ENCODE results near the gene PTPRQ.

Gene PTPRQ

GRCh38 chr12:80556566-80556965 lies 112.5 kb downstream of the PTPRQ start:
- no peak for DNase-seq (ENCODE audit: low read depth in 2 of 2)

DNA sequence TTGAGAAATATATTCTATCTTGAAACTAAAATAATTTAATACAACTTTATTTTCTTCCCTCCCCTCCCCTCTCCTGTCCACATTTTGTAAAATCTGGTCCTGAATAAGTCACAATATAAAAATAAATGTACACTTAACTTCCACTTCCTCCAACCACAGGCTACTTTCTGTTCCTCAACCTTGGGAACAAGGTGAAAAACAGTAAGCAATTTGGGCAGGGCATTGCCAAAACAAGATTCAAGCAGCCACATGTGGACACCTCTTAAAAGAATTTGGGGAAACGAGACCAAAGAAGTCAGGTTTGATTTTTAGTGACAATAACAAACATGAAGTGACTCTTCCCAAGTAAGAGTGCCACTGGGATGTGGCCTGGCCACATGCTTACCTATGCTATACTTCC lies 115.7 kb downstream of the PTPRQ start:
- no peak for DNase-seq (ENCODE audit: low read depth in 2 of 2)

DNA sequence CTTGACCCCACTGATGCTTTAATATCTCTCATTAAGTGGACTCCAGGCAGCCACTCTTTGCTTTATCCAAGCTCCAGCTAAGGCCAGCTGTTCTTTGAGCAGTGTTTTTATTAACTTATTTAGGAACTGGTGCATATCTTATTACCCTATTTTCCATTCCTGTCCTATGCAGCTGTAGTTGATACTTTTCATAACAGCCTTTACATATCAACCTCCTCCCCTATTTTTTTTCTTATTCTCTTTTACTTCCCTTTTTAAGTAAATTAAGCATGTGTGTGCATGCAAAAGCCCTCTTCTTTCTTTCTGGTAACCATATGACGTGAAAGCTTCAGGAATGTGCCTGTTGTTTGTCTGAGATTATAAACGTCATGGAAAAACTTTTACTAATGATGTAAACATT lies 121.2 kb downstream of the PTPRQ start:
- DNase-seq (ENCODE audit: low read depth in 2 of 2) = no peak

GRCh38 chr12:80567401-80567800 lies 123.4 kb downstream of the PTPRQ start:
- no peak for DNase-seq (ENCODE audit: low read depth in 2 of 2)

DNA sequence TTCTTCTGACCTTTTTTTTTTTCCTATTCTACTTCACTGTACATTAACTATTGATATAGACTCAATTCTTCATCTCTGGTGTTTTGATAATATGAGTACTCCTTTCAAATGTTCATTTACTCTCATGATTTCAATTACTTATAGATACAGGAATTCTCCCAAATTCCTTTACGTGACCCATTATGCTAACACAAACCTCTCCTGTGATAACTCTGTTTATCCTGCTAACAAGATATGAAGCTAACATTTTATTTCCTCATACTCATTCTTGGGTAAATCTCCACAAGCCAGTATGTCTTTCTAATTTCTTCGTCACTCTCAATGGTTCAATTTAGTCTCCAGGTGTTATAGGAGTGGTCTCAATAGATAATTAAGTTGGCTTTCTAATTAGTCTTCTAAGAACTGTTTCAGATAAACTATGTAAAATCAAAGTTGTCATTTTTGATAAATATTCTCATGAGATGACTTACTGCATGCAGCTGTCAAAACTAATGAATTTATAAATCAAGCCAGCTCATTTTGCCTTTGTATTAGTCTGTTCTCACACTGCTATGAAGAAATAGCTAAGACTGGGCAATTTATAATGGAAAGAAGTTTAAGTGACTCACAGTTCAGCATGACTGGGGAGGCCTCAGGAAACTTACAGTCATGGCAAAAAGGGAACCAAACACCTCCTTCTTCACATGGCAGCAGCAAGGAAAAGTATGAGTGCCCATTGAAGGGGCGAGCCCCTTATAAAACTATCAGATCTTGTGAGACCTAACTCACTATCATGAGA lies 132.8 kb downstream of the PTPRQ start:
- DNase-seq (ENCODE audit: low read depth in 2 of 2) = no peak

DNA sequence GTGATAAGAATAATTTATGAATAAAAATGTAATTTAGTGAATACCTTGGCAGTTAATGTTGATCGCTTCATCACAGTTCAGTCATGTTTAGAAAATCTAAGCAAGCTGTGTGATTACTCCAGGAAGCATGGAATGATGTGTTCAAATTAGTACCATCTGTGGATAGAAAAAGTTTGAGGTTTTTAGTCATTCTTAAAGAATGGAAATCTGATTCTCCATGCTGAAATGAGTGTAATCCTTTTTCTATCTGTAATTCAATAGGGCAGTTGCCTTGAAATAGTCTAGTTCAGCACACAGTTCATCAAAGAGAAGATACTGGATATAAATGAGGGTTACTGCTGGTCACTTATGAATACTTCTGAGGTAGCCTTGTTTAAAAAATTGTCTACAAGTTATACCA lies 136.2 kb downstream of the PTPRQ start:
- no peak for DNase-seq (ENCODE audit: low read depth in 2 of 2)

DNA sequence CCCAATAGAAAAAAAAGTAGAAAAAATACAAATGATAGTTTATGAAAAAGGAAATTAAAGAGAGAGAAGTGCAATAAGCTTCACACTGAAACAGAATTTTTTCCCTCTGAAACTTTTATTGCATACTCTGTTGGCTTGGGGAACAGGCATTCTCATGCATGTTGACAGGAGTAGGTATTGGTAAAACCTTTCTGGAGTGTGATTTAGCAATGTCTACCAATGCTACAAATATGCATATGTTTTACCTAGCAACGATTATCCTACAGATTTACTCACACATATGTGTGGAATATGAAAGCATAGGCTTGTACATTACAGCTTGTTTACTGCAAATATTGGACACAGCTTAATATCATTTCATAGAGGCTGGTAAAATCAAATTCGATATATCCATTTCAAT lies 137.7 kb downstream of the PTPRQ start:
- DNase-seq (ENCODE audit: low read depth in 2 of 2) = no peak

GRCh38 chr12:80582431-80582830 lies 138.4 kb downstream of the PTPRQ start:
- DNase-seq (ENCODE audit: low read depth in 2 of 2) = no peak

DNA sequence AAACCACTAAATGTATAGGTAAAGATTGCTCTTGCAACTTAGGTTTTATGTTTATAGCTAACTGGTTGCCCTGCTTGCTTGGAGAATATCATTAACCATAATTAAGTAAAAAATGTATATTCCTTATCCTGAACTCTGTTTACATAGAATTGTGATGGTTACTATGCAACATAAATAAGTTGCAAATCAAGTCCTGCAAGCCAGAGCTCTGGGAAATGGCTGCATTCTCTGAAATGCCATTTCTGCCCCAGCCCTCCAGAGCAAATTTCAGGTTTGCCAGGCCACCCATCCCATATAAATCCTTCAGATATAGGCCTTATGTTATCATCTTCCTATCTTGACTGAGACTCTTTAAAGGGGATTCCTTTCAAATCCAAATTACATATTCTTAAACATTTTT lies 145.0 kb downstream of the PTPRQ start:
- DNase-seq (ENCODE audit: low read depth in 2 of 2) = no peak

GRCh38 chr12:80590085-80590484 lies 146.1 kb downstream of the PTPRQ start:
- DNase-seq (ENCODE audit: low read depth in 2 of 2) = no peak

DNA sequence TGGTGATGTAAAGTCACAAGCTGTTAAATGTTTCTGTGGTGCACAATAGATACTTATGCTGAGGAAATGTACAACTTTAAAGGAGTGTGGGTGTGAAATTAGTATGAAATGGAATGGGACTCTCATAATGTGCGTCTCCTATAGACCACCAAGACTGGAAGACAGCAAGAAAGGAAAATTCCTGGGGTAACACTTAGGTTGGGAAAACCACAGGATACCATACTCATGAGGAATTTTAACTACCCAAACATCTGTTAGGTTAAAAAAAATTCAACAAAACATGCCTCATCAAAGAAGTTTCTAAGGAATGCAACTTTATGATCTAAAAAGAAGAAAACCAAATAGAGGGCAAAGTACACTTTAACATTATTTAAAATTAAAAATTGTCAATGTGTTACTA lies 149.7 kb downstream of the PTPRQ start:
- no peak for DNase-seq (ENCODE audit: low read depth in 2 of 2)

- no peak for DNase-seq (ENCODE audit: low read depth in 2 of 2)
Observed at GRCh38 chr12:80596509-80596908, 152.5 kb downstream of the PTPRQ start.

GRCh38 chr12:80598004-80598606 lies 154.1 kb downstream of the PTPRQ start:
- no peak for DNase-seq (ENCODE audit: low read depth in 2 of 2)

DNA sequence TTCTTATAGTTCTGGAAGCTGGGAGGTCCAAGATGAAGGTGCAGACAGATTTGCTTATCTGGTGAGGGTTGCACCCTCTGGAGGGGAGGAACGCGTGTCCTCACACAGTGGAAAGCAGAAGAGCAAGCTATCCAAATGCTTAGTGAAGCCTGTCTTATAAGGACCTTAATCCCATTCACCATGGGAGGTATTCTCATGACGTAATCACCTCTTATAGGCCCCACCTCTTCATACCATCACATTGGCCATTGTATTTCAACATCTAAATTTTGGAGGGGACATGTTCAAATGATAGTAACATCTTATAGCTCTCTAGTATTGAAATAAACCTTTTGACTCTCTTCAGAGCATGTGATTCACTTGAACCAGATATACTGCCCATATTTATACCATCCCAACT lies 158.4 kb downstream of the PTPRQ start:
- DNase-seq (ENCODE audit: low read depth in 2 of 2) = no peak

DNA sequence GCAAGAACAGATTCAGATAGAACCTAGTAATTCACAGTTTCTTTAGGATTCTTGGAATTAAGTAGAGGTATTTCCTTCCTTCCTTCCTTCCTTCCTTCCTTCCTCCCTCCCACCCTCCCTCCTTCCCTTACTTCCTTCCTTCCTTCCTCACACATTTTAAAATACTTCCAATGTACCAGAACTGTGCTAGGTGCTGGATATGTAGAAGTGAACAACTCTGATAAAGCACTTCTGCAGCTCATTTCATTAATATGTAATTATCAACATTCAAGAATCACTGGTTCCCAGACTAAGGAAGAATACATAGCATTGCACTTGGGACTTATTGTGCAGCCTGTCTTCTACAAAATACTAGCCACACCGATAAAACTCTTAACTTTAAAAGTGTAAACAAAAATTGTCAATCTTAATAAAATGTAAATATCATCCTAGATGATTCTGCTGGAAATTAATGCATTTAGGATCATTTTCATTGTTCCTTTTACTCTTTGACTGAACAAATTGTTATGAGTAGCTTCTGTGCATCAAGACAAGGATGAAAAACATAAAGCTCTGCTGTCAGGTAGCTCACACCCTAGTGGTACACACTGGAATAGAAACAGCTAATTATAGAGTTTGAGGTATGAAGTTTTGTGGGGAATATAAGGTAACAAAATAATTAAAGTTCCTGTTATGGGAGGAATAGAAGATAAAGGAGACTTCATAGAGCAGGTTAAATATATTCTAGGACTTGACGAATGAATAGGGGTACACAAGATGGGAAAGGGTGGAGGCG lies 163.5 kb downstream of the PTPRQ start:
- no peak for DNase-seq (ENCODE audit: low read depth in 2 of 2)

GRCh38 chr12:80617733-80618132 lies 173.7 kb downstream of the PTPRQ start:
- no peak for DNase-seq (ENCODE audit: low read depth in 2 of 2)

- no peak for DNase-seq (ENCODE audit: low read depth in 2 of 2)
Observed at GRCh38 chr12:80620281-80620680, 176.2 kb downstream of the PTPRQ start.

GRCh38 chr12:80622271-80622670 lies 178.2 kb downstream of the PTPRQ start:
- no peak for DNase-seq (ENCODE audit: low read depth in 2 of 2)

DNA sequence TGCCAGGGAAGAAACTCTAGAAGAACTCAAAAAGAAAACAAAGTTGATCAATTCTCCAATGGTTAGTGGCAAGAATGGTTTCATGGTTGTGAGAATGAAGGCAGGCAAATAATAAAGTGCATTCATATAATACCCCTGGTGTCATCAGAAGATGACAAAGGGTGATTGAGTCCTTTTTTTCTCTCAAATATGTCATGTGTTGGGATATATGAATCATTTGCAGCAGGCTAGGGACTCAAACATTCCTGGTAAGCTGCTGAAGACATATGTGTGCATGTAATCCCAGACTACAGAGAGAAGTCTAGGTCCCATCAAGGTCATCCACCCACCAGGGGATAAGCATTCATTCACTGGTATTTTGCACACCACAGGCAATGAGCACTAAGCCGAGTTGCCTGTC lies 181.0 kb downstream of the PTPRQ start:
- no peak for DNase-seq (ENCODE audit: low read depth in 2 of 2)

GRCh38 chr12:80625901-80626300 lies 181.9 kb downstream of the PTPRQ start:
- DNase-seq (ENCODE audit: low read depth in 2 of 2) = no peak

DNA sequence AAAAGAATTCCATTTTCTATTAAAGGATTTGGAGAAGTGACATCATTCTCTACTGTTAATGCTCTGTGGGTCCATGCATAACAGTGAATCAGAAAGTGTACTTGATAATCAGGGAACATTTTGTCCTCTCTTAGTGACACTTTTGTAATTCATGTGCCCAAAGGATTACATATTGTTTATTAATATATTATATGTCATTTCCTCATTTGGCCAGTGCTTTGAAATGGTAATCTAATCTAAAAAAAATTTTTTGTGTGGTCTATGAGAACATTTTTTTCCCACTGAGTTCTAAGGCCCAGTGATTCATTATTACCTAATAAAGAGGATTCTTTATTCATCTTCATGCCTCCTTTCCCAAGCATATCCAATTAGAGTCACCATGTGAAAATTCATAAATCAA lies 183.7 kb downstream of the PTPRQ start:
- DNase-seq (ENCODE audit: low read depth in 2 of 2) = no peak

- DNase-seq (ENCODE audit: low read depth in 2 of 2) = no peak
Observed at GRCh38 chr12:80632835-80633234, 188.8 kb downstream of the PTPRQ start.

GRCh38 chr12:80634903-80635302 lies 190.9 kb downstream of the PTPRQ start:
- DNase-seq (ENCODE audit: low read depth in 2 of 2) = no peak
